OCI-LY3 (cell line): Measurements from ENCODE around the gene RAB27A.
A peak's percentile ranks its signal among the peaks of the same experiment; 100 is the strongest.

Experiments used
- H2AFZ ChIP-seq: fragments of 200-600, 300-600 bp; shearing (Covaris generic); 2 replicates; pipeline ENCODE4 v1.6.0; 2014; ENCODE audit warnings: antibody characterized with exemption, low read depth, low read length
- H3K27ac ChIP-seq: fragments of 200-600, 300-600 bp; sonication (generic); 2 replicates; pipeline ENCODE4 v1.5.1; 2014; ENCODE audit warnings: mild to moderate bottlenecking, low read length, moderate library complexity, mixed read lengths
- H3K27me3 ChIP-seq: fragments of 200-600, 300-600 bp; sonication (generic); 2 replicates; pipeline ENCODE4 v1.6.1; 2014; ENCODE audit warnings: low read depth, low read length, mixed read lengths
- H3K36me3 ChIP-seq: fragments of 200-600, 300-600 bp; sonication (generic); replicated peaks from 2 replicates; pipeline ENCODE3; 2014; ENCODE audit warnings: low read depth, low read length, mixed read lengths
- H3K4me1 ChIP-seq: fragments of 300-600, 200-600 bp; sonication (generic); 2 replicates; pipeline ENCODE4 v1.6.1; 2014; ENCODE audit warnings: low read length, mixed read lengths
- H3K4me2 ChIP-seq: fragments of 200-600, 300-600 bp; sonication (generic); 2 replicates; pipeline ENCODE4 v1.6.1; 2014; ENCODE audit warnings: low read length, mixed read lengths
- H3K4me3 ChIP-seq: fragments of 300-600, 200-600 bp; sonication (generic); 2 replicates; pipeline ENCODE4 v1.5.1; 2014; ENCODE audit warnings: antibody characterized with exemption, mild to moderate bottlenecking, low read length, moderate library complexity
- H3K79me2 ChIP-seq: fragments of 300-600, 200-600 bp; shearing (Covaris generic); 2 replicates; pipeline ENCODE4 v1.6.1; 2014; ENCODE audit warnings: mild to moderate bottlenecking, low read length, mixed read lengths
- H3K9ac ChIP-seq: fragments of 300-600, 200-600 bp; shearing (Covaris generic); 2 replicates; pipeline ENCODE4 v1.6.0; 2014; ENCODE audit warnings: mild to moderate bottlenecking, low read length, moderate library complexity
- H3K9me3 ChIP-seq: fragments of 200-600, 300-600 bp; shearing (Covaris generic); 2 replicates; pipeline ENCODE4 v1.6.1; 2014; ENCODE audit warnings: low read length, mixed read lengths; ENCODE audit not compliant: insufficient read depth
- H4K20me1 ChIP-seq: fragments of 200-600, 300-600 bp; sonication (generic); 2 replicates; pipeline ENCODE4 v1.6.1; 2016; ENCODE audit warnings: low read length, mixed read lengths; ENCODE audit not compliant: insufficient read depth
- EZH2phosphoT487 ChIP-seq: fragments of 200-600 bp; shearing (Covaris generic); IDR thresholded peaks from 2 replicates; pipeline ENCODE4 v1.6.1; 2018; ENCODE audit warnings: antibody characterized with exemption, mixed run types, low read depth
- TF ChIP-seq, protein P1 (sequence below): fragments of 200-600, 300-600 bp; sonication (generic); IDR thresholded peaks from 2 replicates; pipeline ENCODE4 v1.5.1; 2014; ENCODE audit warnings: antibody characterized with exemption, low read length, low read depth

The RAB27A gene

DNA sequence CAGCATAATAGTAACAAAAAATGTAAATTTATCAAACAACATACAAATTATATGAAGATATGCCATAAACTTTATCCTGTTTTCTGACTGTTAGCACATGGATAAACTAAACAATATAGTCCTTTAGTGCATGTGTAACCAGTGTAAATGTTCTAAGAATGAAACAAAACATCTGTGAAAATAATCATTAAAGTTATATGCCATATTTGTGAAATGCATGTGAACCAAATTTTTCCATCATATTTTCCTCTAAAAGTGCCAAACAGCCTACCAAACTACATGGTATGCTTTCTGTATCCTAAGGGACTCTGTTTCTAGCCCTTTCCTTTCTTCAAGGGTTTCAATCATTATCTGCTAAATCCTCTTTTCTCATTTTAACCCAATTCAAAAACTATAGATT is 69.0 kb downstream of the RAB27A start:
- Histone ChIP-seq H3K27me3 (no peaks in the 10 kb centered on the region), H3K27ac (no peak overlapping the region), H3K36me3 (no peaks in the 10 kb centered on the region), H3K9ac (no peak overlapping the region), H4K20me1 (no peaks in the 10 kb centered on the region), H2AFZ (no peak overlapping the region), H3K4me1 (peaks cover 23% of the 10 kb centered on the region), H3K4me2 (no peak overlapping the region), H3K9me3 (no peaks in the 10 kb centered on the region), H3K4me3 (no peak overlapping the region), H3K79me2 (no peaks in the 10 kb centered on the region)
- TF ChIP-seq, protein P1, sequence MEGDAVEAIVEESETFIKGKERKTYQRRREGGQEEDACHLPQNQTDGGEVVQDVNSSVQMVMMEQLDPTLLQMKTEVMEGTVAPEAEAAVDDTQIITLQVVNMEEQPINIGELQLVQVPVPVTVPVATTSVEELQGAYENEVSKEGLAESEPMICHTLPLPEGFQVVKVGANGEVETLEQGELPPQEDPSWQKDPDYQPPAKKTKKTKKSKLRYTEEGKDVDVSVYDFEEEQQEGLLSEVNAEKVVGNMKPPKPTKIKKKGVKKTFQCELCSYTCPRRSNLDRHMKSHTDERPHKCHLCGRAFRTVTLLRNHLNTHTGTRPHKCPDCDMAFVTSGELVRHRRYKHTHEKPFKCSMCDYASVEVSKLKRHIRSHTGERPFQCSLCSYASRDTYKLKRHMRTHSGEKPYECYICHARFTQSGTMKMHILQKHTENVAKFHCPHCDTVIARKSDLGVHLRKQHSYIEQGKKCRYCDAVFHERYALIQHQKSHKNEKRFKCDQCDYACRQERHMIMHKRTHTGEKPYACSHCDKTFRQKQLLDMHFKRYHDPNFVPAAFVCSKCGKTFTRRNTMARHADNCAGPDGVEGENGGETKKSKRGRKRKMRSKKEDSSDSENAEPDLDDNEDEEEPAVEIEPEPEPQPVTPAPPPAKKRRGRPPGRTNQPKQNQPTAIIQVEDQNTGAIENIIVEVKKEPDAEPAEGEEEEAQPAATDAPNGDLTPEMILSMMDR: no peak
- no peak for TF ChIP-seq EZH2phosphoT487

DNA sequence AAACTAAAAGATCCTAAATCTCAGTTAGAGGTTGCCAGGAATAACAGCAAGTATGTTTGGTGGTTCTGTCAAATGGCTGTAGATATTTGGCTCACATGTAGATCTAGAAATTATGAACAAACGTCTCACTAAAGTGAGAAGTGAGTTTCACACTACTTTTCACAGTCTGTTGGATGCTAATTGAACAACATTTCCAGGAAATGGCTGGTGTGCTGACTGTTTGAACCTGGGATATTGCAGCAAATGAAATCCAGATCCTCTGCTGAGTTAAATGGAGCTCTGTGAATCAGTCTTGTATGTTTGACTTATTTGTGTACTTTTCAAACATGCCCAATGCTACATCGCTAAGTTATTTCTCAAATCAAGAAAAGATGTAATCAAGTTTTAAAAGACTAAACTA is 71.6 kb downstream of the RAB27A start:
- H2AFZ ChIP-seq: no peak overlapping the region
- H3K9me3 ChIP-seq: no peaks in the 10 kb centered on the region
- H3K4me3 ChIP-seq: no peak overlapping the region
- TF ChIP-seq EZH2phosphoT487: no peak
- TF ChIP-seq, protein P1: no peak
- peak overlapping the region; percentile 37 for H3K4me2 ChIP-seq
- H4K20me1 ChIP-seq: no peaks in the 10 kb centered on the region
- no peak overlapping the region for H3K27ac ChIP-seq
- no peaks in the 10 kb centered on the region for H3K79me2 ChIP-seq
- no peaks in the 10 kb centered on the region for H3K36me3 ChIP-seq
- H3K4me1 ChIP-seq: peaks cover 22% of the 10 kb centered on the region
- H3K27me3 ChIP-seq: no peaks in the 10 kb centered on the region
- no peak overlapping the region for H3K9ac ChIP-seq

DNA sequence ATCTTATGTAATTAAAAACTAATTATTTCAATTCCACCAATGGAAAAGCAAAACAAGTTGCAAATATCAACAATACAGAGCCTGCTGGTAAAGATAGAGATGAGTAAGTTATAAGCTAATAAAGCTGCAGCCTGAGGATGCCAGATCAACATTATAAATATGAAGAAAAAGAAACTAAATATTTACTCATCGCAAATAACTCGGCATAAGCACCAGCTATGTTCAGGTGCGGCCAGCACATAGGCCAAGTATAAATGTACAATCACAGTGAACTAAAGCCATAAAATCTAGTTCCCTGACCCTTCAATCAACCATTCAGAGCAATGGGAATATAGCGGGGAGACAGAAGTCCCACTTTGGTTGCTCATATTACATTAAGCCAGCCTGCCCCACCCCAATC is 85.1 kb downstream of the RAB27A start:
- TF ChIP-seq, protein P1: no peak
- TF ChIP-seq EZH2phosphoT487: no peak
- H3K79me2 ChIP-seq: no peaks in the 10 kb centered on the region
- no peak overlapping the region for H3K4me3 ChIP-seq
- H4K20me1 ChIP-seq: no peaks in the 10 kb centered on the region
- H3K9me3 ChIP-seq: no peaks in the 10 kb centered on the region
- H3K9ac ChIP-seq: no peak overlapping the region
- H3K36me3 ChIP-seq: no peaks in the 10 kb centered on the region
- no peak overlapping the region for H2AFZ ChIP-seq
- no peaks in the 10 kb centered on the region for H3K4me1 ChIP-seq
- H3K27ac ChIP-seq: no peak overlapping the region
- no peaks in the 10 kb centered on the region for H3K27me3 ChIP-seq
- H3K4me2 ChIP-seq: no peak overlapping the region

DNA sequence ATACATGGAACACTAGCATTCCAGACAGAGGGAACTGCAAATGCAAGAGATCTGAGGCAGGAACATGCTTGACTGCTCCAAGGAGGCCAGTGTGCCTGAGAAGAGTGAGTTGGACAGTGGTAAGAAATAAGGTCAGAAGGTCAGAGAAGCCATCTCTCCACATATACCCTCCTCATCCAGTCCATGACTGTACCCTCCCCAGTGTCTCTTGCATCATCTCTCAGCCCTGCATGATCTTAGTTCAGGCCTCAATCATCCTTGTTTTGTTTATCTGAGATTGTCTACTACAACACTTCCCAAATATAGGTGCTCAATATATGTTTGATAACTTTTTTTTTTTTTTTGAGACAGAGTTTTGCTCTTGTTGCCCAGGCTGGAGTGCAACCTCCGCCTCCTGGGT is 87.4 kb downstream of the RAB27A start:
- Histone ChIP-seq H3K79me2 (no peaks in the 10 kb centered on the region), H3K4me1 (peaks cover 4% of the 10 kb centered on the region; the same call in 1 of the 2 replicates), H3K9me3 (no peaks in the 10 kb centered on the region), H3K4me3 (no peak overlapping the region), H3K27me3 (no peaks in the 10 kb centered on the region), H4K20me1 (no peaks in the 10 kb centered on the region), H2AFZ (no peak overlapping the region), H3K27ac (no peak overlapping the region), H3K9ac (no peak overlapping the region), H3K36me3 (no peaks in the 10 kb centered on the region), H3K4me2 (no peak overlapping the region)
- TF ChIP-seq, protein P1: no peak
- TF ChIP-seq EZH2phosphoT487: no peak
